Muscle of arm (tissue), 14 donors: ENCODE results near the gene ZNF3. TPM values are rescaled to one million over a fixed set of nuclear protein-coding genes. Genes with fewer than 3 reads are reported as not detected.
"Not testable (repeated sequence)": the region's sequence is repeated elsewhere in the genome, so short reads cannot be mapped to it uniquely, and the experiment has no call there.

Source experiments
- DNase-seq: peaks from one replicate; pipeline ENCODE4 v3.0.0-alpha.2; 2013
- long read RNA-seq, 11 donors: transcript quantifications; one replicate each; lab custom pipeline, GENCODE V29; 2026
- polyA plus RNA-seq, 12 donors: library from polyadenylated mRNA; unstranded; fragments of 120-200 nt; gene quantifications; one replicate each; pipeline ENCODE4 v1.2.1, GENCODE V29; 2013; ENCODE audit not compliant: insufficient read length in 12 of 12

ZNF3 gene
- 10 to 100 TPM in 11 of 12 donors, not detected in 1; 19.9 to 34.7 (median 27.9) TPM for polyA plus RNA-seq
- long read RNA-seq, donor 1, transcript ZNF3-202 (6 exons, 2,799 nt): major isoform, 7 of 13 reads
- long read RNA-seq, donor 1, partial matches to known transcripts: 0 of 13 reads
- long read RNA-seq, donor 1, other reads (novel, unspliced or antisense): 0 of 13 reads
- long read RNA-seq, donor 2, partial matches to known transcripts: 13 of 19 reads
- long read RNA-seq, donor 2, other reads (novel, unspliced or antisense): 0 of 19 reads
- long read RNA-seq, donor 3, transcript ZNF3-202 (6 exons, 2,799 nt): major isoform, 7 of 82 reads
- long read RNA-seq, donor 3, partial matches to known transcripts: 29 of 82 reads
- long read RNA-seq, donor 3, other reads (novel, unspliced or antisense): 44 of 82 reads
- long read RNA-seq, donor 4, partial matches to known transcripts: 0 of 1 reads
- long read RNA-seq, donor 4, other reads (novel, unspliced or antisense): 0 of 1 reads
- long read RNA-seq, donor 5, transcript ZNF3-202 (6 exons, 2,799 nt): major isoform, 5 of 9 reads
- long read RNA-seq, donor 5, partial matches to known transcripts: 0 of 9 reads
- long read RNA-seq, donor 5, other reads (novel, unspliced or antisense): 0 of 9 reads
- long read RNA-seq, donor 6, partial matches to known transcripts: 0 of 6 reads
- long read RNA-seq, donor 6, other reads (novel, unspliced or antisense): 0 of 6 reads
- long read RNA-seq, donor 7, partial matches to known transcripts: 0 of 3 reads
- long read RNA-seq, donor 7, other reads (novel, unspliced or antisense): 0 of 3 reads
- long read RNA-seq, donor 8, partial matches to known transcripts: 43 of 158 reads
- long read RNA-seq, donor 8, other reads (novel, unspliced or antisense): 109 of 158 reads
- long read RNA-seq, donor 9, partial matches to known transcripts: 0 of 7 reads
- long read RNA-seq, donor 9, other reads (novel, unspliced or antisense): 0 of 7 reads
- long read RNA-seq, donor 10, transcript ZNF3-202 (6 exons, 2,799 nt): major isoform, 7 of 185 reads
- long read RNA-seq, donor 10, partial matches to known transcripts: 95 of 185 reads
- long read RNA-seq, donor 10, other reads (novel, unspliced or antisense): 82 of 185 reads
- long read RNA-seq, donor 11, partial matches to known transcripts: 0 of 4 reads
- long read RNA-seq, donor 11, other reads (novel, unspliced or antisense): 0 of 4 reads

DNA sequence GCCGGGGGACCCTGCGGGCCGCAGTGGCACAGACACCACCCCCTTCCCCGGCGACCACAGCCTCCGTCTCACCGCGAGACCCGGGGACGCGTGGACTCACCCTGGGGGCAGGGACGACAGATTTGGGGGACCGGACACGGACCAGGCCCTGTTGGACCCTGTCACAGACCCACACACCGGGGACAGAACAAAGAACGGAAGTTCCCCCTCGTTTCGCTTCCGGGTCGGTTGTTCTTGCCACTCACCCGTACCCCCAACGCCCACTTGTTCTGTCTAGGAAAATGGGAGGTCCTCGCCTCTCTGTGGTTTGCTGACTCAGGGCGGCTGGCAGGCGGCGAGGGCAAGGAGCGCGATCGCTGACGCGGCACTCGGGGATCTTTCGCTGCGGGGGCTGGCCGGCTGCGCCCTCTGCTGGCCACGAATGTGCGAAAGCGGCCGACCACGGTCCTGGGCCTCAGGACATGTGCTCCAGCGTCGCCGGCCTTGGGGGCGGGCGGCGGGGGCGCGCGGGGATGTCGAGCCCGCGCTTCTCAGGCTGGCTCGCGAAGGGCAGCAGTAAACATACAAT is at the start of gene ZNF3:
ZNF3 (minus strand) TSS at position 189 of the 568 bp plus-strand sequence. CDS start 4,366 bp downstream, outside the sequence.
- peak; percentile 99 for DNase-seq

DNA sequence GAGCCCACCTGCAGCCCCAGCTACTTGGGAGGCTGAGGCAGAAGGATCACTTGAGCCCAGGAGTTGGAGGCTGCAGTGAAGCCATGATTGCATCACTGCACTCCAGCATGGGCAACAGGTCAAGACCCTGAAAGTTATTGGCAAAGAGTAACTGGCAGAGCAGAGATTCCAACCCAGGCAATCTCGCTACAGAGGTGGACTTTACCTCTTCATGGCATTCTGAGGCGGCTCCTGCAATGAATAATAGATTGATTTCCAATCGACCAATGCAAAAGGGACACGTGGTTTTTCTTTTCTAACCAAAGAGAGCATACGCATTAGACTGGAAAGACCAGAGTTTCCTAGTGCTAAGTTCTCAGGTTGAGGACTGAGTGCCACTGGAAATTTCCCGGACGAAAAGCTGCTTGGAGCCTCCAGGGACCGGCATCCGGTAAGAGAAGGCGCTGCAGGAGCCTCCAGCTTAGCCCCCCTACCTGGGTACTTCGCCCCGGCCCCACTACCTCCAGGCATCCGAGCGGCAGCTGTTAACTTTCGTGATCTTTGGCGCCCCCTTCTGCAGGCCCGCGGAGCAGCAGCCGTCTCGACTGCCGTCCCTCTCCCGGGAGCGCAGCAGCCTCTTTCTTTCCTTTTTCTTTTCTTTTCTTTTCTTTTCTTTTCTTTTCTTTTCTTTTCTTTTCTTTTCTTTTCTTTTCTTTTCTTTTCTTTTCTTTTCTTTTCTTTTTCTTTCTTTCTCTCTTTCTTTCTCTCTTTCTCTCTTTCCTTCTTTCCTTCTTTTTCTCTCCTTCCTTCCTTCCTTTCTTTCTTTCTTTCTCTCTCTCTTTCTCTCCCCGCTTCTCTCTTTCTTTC is 49.3 kb upstream of the ZNF3 start:
- DNase-seq: peak; percentile 75

DNA sequence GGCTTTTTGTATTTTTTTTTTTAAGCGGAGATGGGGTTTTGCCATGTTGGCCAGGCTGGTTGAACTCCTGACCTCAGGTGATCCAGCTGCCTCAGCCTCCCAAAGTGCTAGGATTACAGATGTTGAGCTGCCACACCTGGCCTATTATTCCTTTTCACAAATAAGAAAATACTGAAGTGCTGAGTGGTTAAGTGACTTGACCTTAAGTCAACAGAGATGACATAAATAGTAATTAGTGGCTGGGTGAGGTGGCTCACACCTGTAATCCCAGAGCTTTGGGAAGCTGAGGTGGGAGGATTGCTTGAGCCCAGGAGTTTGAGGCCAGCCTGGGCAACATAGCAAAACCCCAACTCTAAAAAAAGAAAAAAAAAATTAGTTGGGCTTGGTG is 48.7 kb upstream of the ZNF3 start:
- not testable (repeated sequence) for DNase-seq

DNA sequence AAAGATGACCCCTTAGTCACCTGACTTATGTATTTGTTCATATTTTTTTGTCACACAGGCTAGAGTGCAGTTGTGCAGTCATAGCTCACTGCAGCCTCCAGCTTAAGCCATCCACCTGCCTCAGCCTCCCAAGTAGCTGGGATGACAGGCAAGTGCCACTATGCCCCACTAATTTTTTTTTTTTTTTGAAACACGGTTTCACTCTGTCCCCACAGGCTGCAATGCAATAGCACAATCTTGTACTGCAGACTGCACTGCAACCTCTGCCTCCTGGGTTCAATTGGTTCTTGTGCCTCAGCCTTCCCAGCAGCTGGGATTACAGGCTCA is 47.1 kb upstream of the ZNF3 start:
- no peak for DNase-seq

DNA sequence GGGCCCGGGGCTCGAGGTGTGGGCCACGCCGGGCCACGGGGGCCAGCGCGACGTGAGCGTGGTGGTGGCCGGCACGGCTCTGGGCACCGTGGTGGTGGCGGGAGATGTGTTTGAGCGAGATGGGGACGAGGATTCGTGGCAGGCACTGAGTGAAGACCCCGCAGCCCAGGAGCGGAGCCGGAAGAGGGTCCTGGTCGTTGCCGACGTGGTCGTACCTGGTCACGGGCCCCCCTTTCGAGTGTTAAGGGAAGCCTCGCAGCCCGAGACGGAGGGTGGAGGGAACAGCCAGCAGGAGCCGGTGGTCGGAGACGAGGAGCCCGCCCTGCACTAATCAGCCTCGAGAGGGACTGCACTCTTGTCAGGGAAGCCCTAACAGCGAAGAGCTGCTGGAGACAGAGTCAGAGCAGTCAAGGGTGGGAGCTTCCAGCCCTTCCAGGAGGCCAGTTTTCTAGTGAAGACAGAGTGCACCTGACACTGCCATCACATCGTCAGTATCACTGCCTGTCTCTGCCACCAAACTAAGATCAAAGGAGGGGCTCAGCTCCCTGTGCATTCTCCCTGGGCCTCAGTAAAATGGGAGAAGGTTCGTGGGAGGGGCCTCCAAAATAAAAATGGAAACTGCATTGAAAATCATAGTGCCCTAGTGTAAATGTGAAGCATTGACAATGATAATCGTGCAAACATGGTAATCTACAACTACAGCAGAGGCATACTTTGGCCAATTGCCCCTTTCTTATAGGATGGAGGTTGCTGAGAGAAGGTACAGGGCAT is 46.5 kb upstream of the ZNF3 start:
- no peak for DNase-seq

DNA sequence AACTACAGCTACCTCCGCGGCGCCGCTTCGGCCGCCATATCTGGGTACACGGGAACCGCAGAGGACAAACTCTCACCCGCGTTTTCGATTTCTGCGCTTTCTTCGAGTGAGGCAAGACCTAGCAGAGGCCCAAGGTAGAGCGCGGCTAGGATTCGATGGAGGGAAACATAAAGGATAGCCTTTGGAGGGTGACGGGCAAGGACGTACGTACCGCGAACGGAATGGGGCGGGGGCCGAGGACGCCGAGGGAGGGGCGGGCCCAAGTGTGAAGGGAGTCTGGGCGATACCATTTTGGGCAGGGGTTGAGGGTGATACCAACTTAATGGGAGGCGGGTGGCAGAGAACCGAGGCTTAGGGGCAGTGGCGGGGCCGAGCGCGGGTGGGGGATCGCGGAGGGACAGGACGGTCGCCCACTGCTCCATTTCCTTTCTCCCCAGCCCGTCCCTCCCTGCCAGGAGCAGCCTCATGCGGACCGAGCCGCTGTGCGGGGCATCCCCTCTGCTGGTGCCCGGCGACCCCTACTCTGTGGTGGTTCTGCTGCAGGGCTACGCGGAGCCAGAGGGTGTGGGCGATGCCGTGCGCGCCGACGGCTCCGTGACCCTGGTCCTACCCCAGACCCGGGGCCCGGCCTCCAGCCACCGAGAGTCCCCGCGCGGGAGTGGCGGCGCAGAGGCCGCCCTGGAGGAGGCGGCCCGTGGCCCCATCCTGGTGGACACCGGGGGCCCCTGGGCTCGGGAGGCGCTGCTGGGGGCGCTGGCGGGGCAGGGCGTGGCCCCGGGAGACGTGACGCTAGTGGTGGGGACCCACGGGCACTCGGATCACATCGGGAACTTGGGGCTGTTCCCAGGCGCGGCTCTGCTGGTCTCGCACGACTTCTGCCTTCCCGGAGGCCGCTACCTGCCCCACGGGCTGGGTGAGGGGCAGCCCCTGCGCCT is 45.7 kb upstream of the ZNF3 start, which contains the start of gene MBLAC1:
MBLAC1 (plus strand) TSS at position 37 of the 935 bp plus-strand sequence; CDS start at position 466, 429 bp downstream.
- peak; percentile 96 for DNase-seq

DNA sequence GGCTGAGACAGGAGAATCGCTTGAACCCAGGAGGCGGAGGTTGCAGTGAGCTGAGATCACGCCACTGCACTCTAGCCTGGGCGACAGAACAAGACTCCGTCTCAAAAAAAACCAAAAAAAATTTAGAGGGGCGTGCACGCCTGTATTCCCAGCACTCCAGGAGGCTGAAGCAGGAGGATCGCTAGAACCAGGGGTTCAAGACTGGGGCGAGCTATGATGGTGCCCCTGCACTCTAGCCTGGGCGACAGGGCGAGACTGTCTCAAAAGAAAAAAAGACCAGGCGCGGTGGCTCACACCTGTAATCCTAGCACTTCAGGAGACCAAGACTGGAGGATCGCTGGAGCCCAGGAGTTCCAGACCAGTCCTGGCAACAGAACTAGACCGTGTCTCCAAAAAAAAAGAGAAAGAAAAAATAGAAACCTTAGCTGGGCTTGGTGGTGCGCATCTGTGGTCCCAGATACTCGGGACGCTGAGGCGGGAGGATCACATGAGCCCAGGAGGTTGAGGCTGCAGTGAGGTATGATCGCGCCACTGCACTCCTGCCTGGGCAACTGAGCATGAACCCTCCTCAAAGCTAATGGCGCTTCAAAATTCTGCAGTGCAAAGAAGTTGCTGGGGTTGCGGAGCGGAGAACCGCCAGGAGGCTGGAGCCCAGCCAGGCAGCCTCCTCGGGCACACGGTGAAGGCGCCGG is 44.9 kb upstream of the ZNF3 start:
- no peak for DNase-seq

DNA sequence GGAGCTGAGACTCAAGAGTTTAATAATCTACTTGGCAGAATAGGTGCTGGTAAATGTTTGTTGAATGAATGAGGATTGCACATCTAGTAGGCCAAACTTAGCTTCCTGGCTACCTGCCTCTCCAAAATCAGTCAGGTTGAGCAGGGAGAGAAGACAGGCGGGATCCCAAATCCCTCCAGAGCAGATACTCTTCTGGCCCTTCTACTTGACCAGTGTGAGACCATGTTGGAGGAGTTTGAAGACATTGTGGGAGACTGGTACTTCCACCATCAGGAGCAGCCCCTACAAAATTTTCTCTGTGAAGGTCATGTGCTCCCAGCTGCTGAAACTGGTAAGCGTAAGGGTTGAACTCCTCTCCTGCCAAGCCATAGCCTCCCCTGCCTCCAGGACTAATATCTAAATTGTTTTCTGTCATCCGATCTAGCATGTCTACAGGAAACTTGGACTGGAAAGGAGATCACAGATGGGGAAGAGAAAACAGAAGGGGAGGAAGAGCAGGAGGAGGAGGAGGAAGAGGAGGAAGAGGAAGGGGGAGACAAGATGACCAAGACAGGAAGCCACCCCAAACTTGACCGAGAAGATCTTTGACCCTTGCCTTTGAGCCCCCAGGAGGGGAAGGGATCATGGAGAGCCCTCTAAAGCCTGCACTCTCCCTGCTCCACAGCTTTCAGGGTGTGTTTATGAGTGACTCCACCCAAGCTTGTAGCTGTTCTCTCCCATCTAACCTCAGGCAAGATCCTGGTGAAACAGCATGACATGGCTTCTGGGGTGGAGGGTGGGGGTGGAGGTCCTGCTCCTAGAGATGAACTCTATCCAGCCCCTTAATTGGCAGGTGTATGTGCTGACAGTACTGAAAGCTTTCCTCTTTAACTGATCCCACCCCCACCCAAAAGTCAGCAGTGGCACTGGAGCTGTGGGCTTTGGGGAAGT is 43.0 kb upstream of the ZNF3 start:
- DNase-seq: no peak

DNA sequence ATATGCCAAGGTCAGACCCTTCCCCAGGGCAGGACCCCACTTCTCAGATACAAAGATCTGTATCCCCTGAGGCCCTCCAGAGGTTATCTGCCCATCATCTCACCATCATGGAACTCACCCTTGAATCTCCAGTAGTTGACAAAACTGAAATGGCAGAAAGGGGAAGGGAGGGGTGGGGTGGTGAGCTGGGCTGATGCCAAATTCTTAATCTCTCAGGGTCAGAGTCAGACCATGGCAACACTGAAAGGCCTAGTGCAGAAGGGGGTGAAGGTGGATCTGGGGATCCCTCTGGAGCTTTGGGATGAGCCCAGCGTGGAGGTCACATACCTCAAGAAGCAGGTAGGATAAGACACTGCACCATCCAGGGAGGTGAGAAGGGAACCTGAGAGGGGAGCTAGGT is 41.0 kb upstream of the ZNF3 start:
- no peak for DNase-seq

DNA sequence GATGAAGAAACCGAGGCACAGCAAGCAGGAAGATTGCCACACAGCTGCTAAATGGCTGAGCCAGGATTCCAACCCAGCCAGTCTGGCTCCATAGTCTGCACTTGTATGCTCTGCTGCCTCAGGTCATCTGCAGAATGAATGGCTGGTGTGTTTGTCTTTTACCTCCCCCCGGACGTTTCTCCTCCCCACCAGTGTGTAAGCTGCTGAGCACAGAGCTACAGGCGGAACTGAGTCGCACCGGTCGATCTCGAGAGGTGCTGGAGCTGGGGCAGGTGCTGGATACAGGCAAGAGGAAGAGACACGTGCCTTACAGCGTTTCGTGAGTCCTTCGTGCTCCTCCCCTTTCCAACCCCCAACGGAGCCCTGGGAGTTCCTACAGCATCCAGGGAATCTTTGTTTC is 40.5 kb upstream of the ZNF3 start:
- no peak for DNase-seq

DNA sequence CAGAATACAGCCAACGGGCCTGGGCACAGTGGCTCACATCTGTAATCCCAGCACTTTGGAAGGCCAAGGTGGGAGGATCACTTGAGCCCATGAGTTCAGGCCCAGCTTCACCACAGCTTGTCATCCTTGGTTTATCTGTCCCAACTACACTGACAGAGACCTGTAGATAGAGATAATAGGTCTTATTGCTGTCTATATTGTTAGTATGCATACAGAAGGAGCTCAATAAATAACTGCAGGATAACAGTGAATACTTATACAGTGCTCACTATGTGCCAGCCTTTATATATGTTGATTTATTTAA is 39.2 kb upstream of the ZNF3 start:
- DNase-seq: no peak

DNA sequence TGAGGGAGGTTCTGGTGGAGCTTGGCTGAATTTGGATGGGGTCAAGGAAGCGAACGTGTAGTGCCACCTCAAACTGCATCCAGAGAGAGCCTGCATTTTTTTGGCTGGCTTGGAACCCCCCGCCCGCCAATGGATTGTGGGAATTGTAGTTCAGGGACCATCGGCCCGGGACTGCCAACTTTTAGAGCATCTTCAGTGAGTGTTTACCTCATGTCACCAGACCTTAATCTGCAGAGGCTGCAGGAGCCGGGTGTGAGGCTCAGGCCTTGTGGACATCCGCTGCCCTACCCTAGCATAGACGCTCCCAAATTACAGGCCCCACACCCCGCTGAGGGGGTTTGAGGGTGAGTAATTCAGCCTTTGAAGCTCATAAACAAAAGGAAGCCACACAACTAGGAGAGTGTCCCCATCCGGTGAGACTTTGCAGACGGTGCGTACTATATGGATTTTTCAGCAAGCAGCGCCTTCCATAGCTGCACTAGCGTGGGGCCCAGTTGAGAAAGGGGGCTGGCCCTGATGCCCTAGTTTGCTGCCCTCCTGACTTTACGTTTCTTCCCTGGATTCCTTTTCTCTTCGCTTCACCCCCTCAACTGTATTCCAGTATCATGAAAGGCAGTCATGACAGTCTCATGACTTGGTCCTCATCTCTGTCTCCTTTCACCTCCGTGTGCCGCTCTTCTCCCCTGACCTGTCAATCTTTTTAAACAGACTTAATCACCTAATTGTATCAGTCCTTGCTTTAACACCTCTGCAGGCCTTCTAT is 38.6 kb upstream of the ZNF3 start:
- DNase-seq: peak; percentile 80

DNA sequence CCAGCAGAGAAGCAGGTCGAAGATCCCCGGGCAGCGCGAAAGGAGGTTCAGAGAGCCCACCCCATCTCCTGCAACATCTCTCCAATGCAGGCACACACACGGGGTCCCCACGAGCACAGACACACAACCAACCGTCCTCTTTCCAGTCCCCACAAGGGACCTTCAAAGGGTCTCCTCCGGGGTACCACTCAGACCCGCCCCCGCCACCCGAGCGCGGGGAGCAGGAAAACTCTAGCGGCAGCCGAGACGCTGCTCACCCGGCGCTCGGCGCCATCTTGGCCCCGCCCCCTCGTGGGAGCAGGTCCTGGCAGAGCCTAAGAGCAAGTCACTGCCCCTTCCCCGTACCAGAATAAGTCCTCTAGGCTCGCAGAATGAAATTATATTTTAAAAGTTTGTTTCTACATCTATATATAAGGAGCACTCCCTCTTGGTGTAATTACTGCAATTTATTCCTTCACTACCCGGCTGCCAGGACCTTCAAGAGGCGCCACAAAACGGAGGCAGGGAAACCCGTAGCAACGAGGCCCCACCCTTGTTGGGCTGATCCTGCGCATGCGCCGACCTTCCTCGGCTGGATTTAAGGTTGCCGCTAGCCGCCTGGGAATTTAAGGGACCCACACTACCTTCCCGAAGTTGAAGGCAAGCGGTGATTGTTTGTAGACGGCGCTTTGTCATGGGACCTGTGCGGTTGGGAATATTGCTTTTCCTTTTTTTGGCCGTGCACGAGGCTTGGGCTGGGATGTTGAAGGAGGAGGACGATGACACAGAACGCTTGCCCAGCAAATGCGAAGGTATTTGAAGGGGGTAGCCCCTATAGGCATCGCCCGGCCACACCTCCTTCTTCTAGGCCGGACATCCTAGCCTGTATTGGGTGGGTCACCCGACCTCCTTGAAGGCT is 37.8 kb upstream of the ZNF3 start, which contains the start of the genes CNPY4 and TAF6:
CNPY4 (plus strand) TSS at position 563 of the 898 bp plus-strand sequence; CDS start at position 674, 111 bp downstream.
TAF6 (minus strand) TSS at position 287 of the 898 bp plus-strand sequence. CDS start 5,149 bp downstream, outside the sequence.
- peak; percentile 98 for DNase-seq

DNA sequence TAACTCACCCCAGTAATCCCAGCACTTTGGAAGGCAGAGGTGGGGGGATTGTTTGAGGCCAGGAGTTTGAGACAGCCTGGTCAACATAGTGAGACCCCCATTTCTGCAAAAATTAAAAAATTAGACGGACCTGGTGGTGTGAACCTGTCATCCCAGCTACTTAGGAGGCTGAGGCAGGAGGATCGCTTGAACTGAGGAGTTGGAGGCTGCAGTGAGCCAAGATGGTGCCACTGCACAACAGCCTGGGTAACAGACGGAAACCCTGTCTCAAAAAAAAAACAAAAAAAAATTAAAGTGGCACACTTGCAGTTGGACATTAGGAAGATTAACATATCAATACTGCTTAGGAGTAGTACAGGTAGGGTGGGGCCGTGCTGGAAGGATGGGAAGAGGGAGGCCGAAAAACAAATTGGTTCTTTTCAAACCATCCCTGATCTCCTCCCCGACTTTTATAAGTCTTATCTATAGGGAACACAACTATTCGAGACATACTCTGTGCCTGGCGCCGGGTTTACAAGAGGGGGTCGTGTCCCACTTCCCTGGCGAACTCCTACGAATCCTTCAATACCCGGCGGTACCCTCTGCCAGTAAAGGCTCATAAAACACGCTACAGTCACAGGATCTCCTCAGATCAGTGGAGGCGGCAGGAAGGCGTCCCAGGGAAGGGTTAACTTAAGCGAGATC is 37.0 kb upstream of the ZNF3 start:
- no peak for DNase-seq
